NCI-H748 (cell line): ENCODE measurements around the gene SEMA3A.
A peak's percentile ranks its signal among the peaks of the same experiment; 100 is the strongest.

Experiments
- DNase-seq: peaks from one replicate; lab custom pipeline; 2025; ENCODE audit not compliant: unreplicated experiment; lab: John Stamatoyannopoulos, UW

The SEMA3A gene

DNA sequence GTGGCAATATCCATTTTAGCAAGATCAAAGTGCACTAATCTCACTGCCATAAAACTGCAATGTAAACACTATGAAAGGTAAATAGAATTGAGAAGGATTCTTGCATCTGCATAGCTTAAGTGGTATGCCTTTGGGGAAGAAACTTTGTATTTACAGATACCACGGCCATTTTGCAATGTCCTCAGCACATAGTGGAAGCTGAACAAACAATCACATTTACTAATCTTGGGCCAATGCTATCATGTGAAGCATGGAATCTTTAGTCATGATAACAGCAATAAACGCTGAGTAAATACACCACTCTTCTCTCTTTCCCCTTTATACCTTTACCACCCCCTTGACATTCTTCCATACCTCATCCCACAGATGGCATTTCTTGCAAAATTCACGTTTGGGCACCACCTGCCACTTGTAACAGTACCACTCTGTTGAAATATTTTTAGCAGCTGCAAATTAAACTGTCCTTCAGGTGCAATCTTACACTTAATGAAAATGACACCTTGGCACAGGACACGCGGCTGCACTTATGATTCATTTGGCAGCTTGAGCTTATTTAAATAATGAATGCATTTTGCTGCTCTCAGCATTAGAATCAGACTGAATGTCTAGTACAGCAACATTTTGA, 171.8 kb downstream of the SEMA3A start:
- DNase-seq, result peak; percentile 84

GRCh38 chr7:84022009-84022408, 172.6 kb downstream of the SEMA3A start:
- DNase-seq, result no peak

- no peak for DNase-seq
Observed at GRCh38 chr7:84021292-84021908, 173.2 kb downstream of the SEMA3A start.

DNA sequence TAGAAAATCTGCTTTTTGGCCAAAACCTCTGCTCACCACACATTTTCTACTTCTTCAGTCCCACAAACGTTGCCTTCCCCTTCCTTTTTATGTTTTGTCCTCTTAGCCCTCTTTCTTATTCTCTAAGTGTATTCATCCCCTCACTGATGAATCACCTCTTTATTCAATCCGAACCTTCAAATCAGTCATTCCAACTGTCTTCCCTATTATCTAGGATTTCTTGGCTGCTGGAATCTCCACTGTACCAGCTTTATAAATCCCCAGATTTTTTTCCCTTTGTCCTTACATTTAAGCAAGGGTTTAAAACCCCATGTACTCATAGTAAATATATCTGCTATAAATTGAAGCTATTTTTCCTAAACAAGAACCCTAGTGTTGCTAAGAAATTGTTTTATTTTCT, 176.9 kb downstream of the SEMA3A start:
- DNase-seq, result no peak

- peak; percentile 5 for DNase-seq
Observed at GRCh38 chr7:84013616-84014240, 180.9 kb downstream of the SEMA3A start.

GRCh38 chr7:84009782-84010181, 184.8 kb downstream of the SEMA3A start:
- no peak for DNase-seq

GRCh38 chr7:84009051-84009450, 185.5 kb downstream of the SEMA3A start:
- no peak for DNase-seq

DNA sequence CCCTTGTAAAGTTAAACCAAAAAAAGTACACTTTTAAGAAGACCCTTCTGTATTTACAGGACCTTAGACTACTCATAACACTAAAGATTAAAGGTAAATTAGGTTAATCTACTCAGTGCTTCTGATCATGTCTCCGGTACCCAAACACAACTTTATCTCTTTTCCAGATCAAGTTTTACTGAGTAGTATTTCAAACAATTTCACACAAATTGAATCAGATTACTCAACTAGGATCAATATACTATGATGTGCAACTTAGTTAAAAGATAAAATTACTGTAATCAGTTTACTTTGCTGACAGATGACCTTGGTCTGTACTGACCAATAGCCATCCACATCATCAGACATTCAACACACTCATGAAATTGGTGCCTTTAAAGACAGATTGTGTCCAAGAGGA, 191.4 kb downstream of the SEMA3A start:
- no peak for DNase-seq

DNA sequence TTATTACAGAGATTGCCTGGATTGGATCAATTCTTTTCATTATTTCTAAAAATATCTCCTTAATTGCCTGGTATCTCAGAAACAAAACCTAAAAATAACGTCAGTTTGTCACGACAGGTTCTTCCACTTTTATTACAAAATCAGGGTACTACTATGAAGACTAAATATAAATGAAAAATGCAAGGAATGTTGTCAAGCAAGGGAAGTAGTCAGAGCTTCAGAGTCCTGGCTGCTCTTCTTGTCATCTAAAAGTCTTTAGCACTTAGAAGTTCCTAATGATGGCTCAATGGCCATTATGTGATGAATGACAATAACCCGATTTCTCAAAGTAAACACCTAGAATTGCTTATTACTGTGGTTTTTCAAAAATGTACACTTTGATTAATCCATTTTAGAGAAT, 192.2 kb downstream of the SEMA3A start:
- no peak for DNase-seq

- DNase-seq, result no peak
Observed at GRCh38 chr7:83996879-83997278, 197.7 kb downstream of the SEMA3A start.

GRCh38 chr7:83987764-83988163, 206.8 kb downstream of the SEMA3A start:
- no peak for DNase-seq

DNA sequence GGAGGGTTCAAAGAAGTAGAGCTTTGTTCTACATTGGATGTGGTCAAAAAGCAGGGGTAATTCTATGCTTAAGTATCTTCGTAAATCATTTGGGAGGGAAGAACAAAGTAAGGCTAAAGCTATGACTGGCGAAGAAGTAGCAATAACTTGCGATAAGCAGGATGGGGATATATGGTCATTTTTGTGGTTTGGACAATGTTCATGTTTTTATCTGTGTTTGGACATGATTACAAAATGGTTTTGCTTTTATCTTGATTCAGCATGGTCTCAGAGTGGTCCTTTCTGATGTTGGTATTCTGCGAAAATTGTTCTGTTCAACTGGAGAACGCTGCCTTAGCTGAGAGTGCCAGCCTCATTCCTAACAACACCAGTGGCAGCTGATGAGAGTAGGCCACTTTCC, 208.8 kb downstream of the SEMA3A start:
- no peak for DNase-seq

- no peak for DNase-seq
Observed at GRCh38 chr7:83984591-83984990, 210.0 kb downstream of the SEMA3A start.

GRCh38 chr7:83984076-83984475, 210.5 kb downstream of the SEMA3A start:
- DNase-seq, result no peak

GRCh38 chr7:83983606-83984005, 211.0 kb downstream of the SEMA3A start:
- DNase-seq, result no peak

- DNase-seq, result peak; percentile 36
Observed at GRCh38 chr7:83976302-83976701, 218.3 kb downstream of the SEMA3A start.

GRCh38 chr7:83970081-83970480, 224.5 kb downstream of the SEMA3A start:
- no peak for DNase-seq

DNA sequence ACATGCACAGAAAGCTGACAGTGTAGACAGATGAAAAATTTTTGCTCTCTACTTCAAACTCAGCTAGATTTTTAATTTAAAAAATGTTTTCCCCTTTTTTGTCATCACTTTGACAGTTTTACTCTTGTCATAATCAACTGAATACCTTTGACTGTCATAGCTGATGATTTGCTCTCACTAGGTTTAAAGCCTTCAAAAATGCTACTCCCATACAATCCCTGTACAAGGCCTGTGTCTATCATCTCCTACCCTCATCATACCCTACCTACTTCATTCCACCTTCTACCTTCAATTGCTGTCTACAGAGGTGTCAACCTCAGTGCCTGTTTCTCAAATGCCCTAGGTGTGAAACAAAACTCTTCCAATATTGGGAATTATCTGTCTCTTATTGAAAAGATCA, 230.3 kb downstream of the SEMA3A start:
- no peak for DNase-seq

DNA sequence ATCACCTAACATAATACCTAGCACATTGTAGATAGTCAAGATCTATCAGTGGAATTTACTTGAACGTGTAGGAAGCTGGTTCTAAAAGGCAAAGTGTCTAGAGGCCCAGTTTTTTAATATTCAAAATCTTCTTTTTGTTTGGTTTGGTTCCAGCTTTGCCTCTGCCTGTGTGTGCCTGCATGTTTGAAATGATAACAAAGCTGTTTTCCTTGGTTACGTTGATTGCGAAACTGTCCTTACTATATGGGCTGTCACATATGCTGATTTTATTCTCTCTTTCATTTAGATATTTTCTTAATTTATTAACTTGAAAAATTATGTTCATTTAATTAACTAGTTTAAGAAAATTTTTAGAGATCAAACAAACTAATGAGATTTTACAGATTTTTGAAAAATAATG, 237.3 kb downstream of the SEMA3A start:
- DNase-seq, result no peak

DNA sequence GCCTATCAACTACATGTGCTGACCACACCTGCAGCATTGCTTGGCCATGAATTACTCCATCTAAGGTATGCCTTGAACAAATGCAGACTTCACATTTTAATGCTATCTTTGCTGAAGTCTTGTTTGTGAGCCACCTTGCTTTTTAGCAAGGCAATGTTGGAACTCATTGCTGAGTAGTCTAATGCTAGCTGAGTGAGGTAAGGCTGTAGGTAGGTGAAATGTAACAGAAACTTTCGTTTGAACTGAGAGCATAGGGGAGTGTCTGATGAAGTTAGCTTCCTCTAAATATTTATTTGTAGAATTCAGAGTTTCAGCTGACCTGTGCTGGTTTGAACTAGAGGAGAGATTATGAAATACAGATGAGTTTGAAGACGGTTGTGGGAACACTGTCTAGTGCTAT, 238.5 kb downstream of the SEMA3A start:
- no peak for DNase-seq

GRCh38 chr7:83952236-83952635, 242.4 kb downstream of the SEMA3A start:
- DNase-seq, result no peak

GRCh38 chr7:83947260-83947659, 247.3 kb downstream of the SEMA3A start:
- peak; percentile 41 for DNase-seq

GRCh38 chr7:83946801-83947200, 247.8 kb downstream of the SEMA3A start:
- DNase-seq, result no peak
